Measurements from ENCODE around the gene KRTAP9-8.
"Not testable (repeated sequence)": the region's sequence is repeated elsewhere in the genome, so short reads cannot be mapped to it uniquely, and the experiment has no call there.

Gene KRTAP9-8, protein sequence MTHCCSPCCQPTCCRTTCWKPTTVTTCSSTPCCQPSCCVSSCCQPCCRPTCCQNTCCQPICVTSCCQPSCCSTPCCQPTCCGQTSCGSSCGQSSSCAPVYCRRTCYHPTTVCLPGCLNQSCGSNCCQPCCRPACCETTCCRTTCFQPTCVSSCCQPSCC

GRCh38 chr17:41237949-41238437, at the start of gene KRTAP9-8:
Gene KRTAP9-8, plus strand, starts transcription at chr17:41237999. Its CDS starts 53 bp downstream, at chr17:41238052.
- POLR2A ChIA-PET, CTCF ChIA-PET: not testable (repeated sequence)

DNA sequence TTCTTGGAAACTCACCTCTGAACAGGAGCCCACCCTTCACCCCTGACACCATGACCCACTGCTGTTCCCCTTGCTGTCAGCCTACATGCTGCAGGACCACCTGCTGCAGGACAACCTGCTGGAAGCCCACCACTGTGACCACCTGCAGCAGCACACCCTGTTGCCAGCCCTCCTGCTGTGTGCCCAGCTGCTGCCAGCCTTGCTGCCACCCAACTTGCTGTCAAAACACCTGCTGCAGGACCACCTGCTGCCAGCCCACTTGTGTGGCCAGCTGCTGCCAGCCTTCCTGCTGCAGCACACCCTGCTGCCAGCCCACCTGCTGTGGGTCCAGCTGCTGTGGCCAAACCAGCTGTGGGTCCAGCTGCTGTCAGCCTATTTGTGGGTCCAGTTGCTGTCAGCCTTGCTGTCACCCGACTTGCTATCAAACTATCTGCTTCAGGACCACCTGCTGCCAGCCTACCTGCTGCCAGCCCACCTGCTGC, 47.9 kb upstream of the KRTAP9-8 start, which contains the start of gene KRTAP9-1:
KRTAP9-1 (plus strand) TSS at position 51 of the 482 bp plus-strand sequence; CDS start at position 51, 0 bp downstream.
- DNase-seq (ENCODE audit: low read depth, low spot score); POLR2A ChIA-PET; H3K4me3 ChIP-seq (ENCODE audit: low read depth, low read length); CTCF ChIA-PET: not testable (repeated sequence)

More at GRCh38 chr17:41237949-41238437, at the start of gene KRTAP9-8:
- not testable (repeated sequence) for H3K4me3 ChIP-seq (ENCODE audit: low read depth, low read length); DNase-seq (ENCODE audit: low read depth, low spot score)

DNA sequence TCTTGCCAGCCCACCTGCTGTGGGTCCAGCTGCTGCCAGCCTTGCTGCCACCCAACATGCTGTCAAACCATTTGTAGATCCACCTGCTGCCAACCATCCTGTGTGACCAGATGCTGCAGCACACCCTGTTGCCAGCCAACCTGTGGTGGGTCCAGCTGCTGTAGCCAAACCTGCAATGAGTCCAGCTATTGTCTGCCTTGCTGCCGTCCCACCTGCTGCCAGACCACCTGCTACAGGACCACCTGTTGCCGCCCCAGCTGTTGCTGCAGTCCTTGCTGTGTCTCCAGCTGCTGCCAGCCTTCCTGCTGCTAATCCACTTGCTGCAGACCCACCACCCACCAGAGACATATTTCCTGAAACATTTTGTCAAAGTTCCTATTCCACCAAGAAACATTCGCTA, 47.5 kb upstream of the KRTAP9-8 start:
- POLR2A ChIA-PET: no interaction called here
- no peak for TF ChIP-seq CTCF (IDR thresholded peaks at IDR 0.05; ENCODE audit: insufficient read depth, low read length, missing control alignments)
- DNase-seq (ENCODE audit: low read depth, low spot score): no peak
- no peak overlapping the region for H3K4me3 ChIP-seq (ENCODE audit: low read depth, low read length)
- CTCF ChIA-PET: no interaction called here

- ChIA-PET POLR2A (interaction anchor here (1.0 kb wide), 1 partner anchor 17 kb away, joined by 3 read pairs; no protein-coding TSS in a partner anchor), CTCF (interaction anchor here (1.5 to 1.9 kb wide), 2 partner anchors 133 to 353 kb away, joined by 3 to 6 read pairs; no protein-coding TSS in a partner anchor)
- H3K4me3 ChIP-seq (ENCODE audit: low read depth, low read length): no peak overlapping the region
- no peak for DNase-seq (ENCODE audit: low read depth, low spot score)
- TF ChIP-seq CTCF (IDR thresholded peaks at IDR 0.05; ENCODE audit: insufficient read depth, low read length, missing control alignments): no peak
Observed at GRCh38 chr17:41196068-41196467, 41.7 kb upstream of the KRTAP9-8 start.

DNA sequence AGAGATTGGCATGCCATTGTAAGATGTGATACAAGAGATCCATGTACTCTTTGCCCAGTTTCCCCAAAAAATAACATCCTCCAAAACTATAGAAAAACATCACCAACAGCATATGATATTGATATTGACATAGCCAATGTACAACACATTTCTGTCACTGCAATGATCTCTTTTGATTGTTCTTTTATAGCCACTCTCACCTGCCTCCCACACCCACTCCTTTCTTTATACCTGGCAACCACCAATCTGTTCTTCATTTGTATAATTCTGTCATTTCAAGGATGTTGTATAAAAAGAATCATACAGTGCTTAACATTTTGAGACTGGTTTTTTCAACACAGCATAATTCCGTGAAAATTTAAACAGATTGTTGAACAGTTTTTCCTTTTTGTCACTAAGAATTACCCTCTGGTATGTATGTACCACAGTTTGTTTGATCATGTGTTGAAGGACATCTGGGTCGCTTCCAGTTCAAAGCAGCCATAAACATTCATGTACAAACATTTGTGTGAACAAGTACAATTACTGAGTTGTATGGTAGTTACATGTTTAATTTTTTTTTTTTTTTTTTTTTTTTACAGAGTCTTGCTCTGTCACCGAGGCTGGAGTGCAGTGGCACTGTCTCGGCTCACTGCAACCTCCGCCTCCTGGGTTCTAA, 38.2 kb upstream of the KRTAP9-8 start:
- no peak for TF ChIP-seq CTCF (IDR thresholded peaks at IDR 0.05; ENCODE audit: insufficient read depth, low read length, missing control alignments)
- CTCF ChIA-PET: no interaction called here
- no peak for DNase-seq (ENCODE audit: low read depth, low spot score)

GRCh38 chr17:41211845-41212466, 25.8 kb upstream of the KRTAP9-8 start:
- TF ChIP-seq CTCF (IDR thresholded peaks at IDR 0.05; ENCODE audit: insufficient read depth, low read length, missing control alignments): no peak
- H3K4me3 ChIP-seq (ENCODE audit: low read depth, low read length): no peak overlapping the region
- POLR2A ChIA-PET: interaction anchor here (0.6 kb wide), 1 partner anchor 451 kb away, joined by 3 read pairs; no protein-coding TSS in a partner anchor
- peak; percentile 7 for DNase-seq (ENCODE audit: low read depth, low spot score)
- CTCF ChIA-PET: interaction anchor here (0.7 to 1.1 kb wide), 2 partner anchors 14 to 284 kb away, joined by 3 read pairs; no protein-coding TSS in a partner anchor

More for the DNA sequence above, 38.2 kb upstream of the KRTAP9-8 start:
- POLR2A ChIA-PET: no interaction called here
- no peak overlapping the region for H3K4me3 ChIP-seq (ENCODE audit: low read depth, low read length)
